ENCODE results near the gene LGR6. TPM values are rescaled to one million over a fixed set of nuclear protein-coding genes. Genes with fewer than 3 reads are reported as not detected.

Gene LGR6
- total RNA-seq, 1 experiment from 2014 or later = 1.0 TPM

- Histone ChIP-seq H2BK5ac (ENCODE audit: insufficient read length, low read length) (no peak within 1 kb of the TSS), H2AK5ac (ENCODE audit: insufficient read length, low read length) (no peak within 1 kb of the TSS), H4K20me1 (ENCODE audit: control insufficient read depth, insufficient read depth, insufficient read length) (no peaks in the 10 kb centered on the region), H4K5ac (ENCODE audit: insufficient read length, low read depth, low read length) (no peak within 1 kb of the TSS), H2BK12ac (ENCODE audit: insufficient read length, low read depth, low read length) (no peak within 1 kb of the TSS), H2BK20ac (ENCODE audit: low read depth, low read length, poor library complexity, severe bottlenecking) (no peak within 1 kb of the TSS), H3K23ac (ENCODE audit: insufficient read length, low read depth, low read length) (no peak within 1 kb of the TSS), H2BK15ac (ENCODE audit: low read depth, low read length) (no peak within 1 kb of the TSS), H3K79me1 (ENCODE audit: insufficient read depth, low read depth, low read length, poor library complexity, severe bottlenecking) (no peaks in the 10 kb centered on the region), H3K9ac (ENCODE audit: extremely low read depth, insufficient read length, low read length) (no peak within 1 kb of the TSS), H3K4me2 (ENCODE audit: insufficient read depth, insufficient read length, low read length) (no peak within 1 kb of the TSS), H2AFZ (ENCODE audit: low read length) (no peak within 1 kb of the TSS), H3K27ac (ENCODE audit: insufficient read length, low read depth, low read length) (no peak within 1 kb of the TSS), H3K56ac (ENCODE audit: insufficient read length, low read depth, low read length) (no peak within 1 kb of the TSS), H2BK120ac (ENCODE audit: low read depth, low read length, poor library complexity, severe bottlenecking) (no peak within 1 kb of the TSS), H3K9me3 (ENCODE audit: control insufficient read depth, low read depth, low read length) (no peaks in the 10 kb centered on the region), H3K23me2 (ENCODE audit: insufficient read length, low read depth, low read length, poor library complexity, severe bottlenecking) (no peaks in the 10 kb centered on the region), H4K8ac (replicated peaks; ENCODE audit: insufficient read length, low read depth, low read length) (no peak within 1 kb of the TSS), H4K91ac (ENCODE audit: insufficient read length, low read depth, low read length) (no peak within 1 kb of the TSS), H3K4ac (ENCODE audit: low read depth, low read length) (no peak within 1 kb of the TSS), H3K27me3 (ENCODE audit: insufficient read depth, low read length) (no peaks in the 10 kb centered on the region; the same call in 1 of the 2 replicates), H3K4me1 (ENCODE audit: insufficient read depth, low read length) (peaks cover 8% of the 10 kb centered on the region; the same call in 1 of the 2 replicates), H3K14ac (ENCODE audit: insufficient read depth, low read length) (peak within 1 kb of the TSS; percentile 29; the same call in 1 of the 2 replicates), H3K79me2 (ENCODE audit: insufficient read depth, low read length) (no peaks in the 10 kb centered on the region), H3K18ac (ENCODE audit: insufficient read length, low read depth, low read length) (peak within 1 kb of the TSS; percentile 21), H3T11ph (ENCODE audit: low read length) (no peak within 1 kb of the TSS)
- H3K4me1 Mint-ChIP-seq = peaks cover 28 to 47% of the 10 kb centered on the region in 2 experiments
- peak within 1 kb of the TSS in 2 of 3 experiments; percentile 40 to 59; a peak in 4 of 7 replicates for H3K27ac Mint-ChIP-seq
- H3K9me3 Mint-ChIP-seq = no peaks in the 10 kb centered on the region
- H3K27me3 Mint-ChIP-seq (ENCODE audit: low read depth) = no peaks in the 10 kb centered on the region; the same call in 1 of the 2 replicates
- H3K4me3 Mint-ChIP-seq = no peak within 1 kb of the TSS; a peak in 2 of 5 replicates
- DNase-seq = peak; percentile 28
- H3K36me3 Mint-ChIP-seq (ENCODE audit: insufficient read depth in 1 of 3, low read depth in 3 of 3) = no peaks in the 10 kb centered on the region; a peak in 1 of 7 replicates
- WGBS (ENCODE audit: extremely low coverage, insufficient read length, low lambda C conversion rate) = no CpG with 5 or more reads among the region's 17 CpGs
- 0 out of 3 replicates have a peak, but pooled peaks have one; percentile 10 for TF ChIP-seq CTCF (conservative IDR thresholded peaks at IDR 0.05)
Observed at GRCh38 chr1:202160377-202160940, 33.1 kb upstream of the LGR6 start, which contains the start of gene PTPN7. Gene PTPN7 (minus strand): TSS chr1:202160602. CDS start chr1:202159402, 1,200 bp downstream.

All from H9 (cell line).